ENCODE measurements around the gene TYSND1. TPM values are rescaled to one million over a fixed set of nuclear protein-coding genes. Genes with fewer than 3 reads are reported as not detected.
"Not testable (repeated sequence)": the region's sequence is repeated elsewhere in the genome, so short reads cannot be mapped to it uniquely, and the experiment has no call there.

The TYSND1 gene
- total RNA-seq, 2 donors from 2014 or later = 13.1 to 23.8 TPM

DNA sequence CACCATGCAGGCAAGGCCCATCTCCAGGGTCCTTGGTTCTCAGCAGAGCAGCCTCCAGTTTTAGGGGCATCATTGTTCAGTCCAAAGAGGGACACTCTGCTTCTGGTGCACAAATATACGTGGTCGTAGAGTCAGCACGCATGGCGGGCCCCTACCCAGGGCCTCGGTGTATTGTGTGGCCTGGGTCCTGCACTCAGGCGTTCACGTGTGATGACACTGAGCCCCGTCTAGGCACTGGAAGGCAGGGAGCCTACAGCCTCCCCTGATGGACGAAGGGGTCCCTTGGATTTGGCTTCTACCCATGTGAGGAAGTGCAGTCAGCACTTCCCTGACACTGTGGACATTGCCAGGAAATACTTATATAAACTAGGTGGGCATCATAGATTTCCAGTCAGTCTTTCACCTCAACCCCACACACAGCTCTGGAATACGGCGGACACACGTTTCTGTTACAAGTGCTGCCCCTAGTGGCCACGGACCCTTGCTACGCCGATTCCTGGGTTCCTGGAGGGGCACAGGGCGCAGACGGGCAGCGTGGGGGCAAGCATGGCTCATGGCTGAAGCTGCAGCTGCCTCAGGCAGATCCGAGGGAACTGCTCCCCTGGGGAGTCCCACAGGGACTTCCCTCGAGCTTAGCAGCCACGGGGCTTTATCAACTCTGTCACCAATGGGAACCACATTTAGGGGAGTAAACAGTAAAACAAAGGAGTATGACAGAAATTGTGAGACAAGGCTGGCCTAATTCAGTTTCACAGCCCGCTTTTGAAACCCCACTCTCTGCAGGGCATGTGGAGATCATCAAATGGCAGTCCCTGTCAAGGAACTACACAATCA lies 39.3 kb downstream of the TYSND1 start:
- TF ChIP-seq, protein P1, sequence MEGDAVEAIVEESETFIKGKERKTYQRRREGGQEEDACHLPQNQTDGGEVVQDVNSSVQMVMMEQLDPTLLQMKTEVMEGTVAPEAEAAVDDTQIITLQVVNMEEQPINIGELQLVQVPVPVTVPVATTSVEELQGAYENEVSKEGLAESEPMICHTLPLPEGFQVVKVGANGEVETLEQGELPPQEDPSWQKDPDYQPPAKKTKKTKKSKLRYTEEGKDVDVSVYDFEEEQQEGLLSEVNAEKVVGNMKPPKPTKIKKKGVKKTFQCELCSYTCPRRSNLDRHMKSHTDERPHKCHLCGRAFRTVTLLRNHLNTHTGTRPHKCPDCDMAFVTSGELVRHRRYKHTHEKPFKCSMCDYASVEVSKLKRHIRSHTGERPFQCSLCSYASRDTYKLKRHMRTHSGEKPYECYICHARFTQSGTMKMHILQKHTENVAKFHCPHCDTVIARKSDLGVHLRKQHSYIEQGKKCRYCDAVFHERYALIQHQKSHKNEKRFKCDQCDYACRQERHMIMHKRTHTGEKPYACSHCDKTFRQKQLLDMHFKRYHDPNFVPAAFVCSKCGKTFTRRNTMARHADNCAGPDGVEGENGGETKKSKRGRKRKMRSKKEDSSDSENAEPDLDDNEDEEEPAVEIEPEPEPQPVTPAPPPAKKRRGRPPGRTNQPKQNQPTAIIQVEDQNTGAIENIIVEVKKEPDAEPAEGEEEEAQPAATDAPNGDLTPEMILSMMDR (IDR thresholded peaks at IDR 0.05) = peak; percentile 19
- H3K4me1 ChIP-seq = no peaks in the 10 kb centered on the region
- intact Hi-C loops (cut with DNase I) = no loop called here
- H3K9ac ChIP-seq (ENCODE audit: low read depth in 2 of 2, low read length in 2 of 2) = no peak overlapping the region
- H3K9me3 ChIP-seq = no peaks in the 10 kb centered on the region
- H3K36me3 ChIP-seq = no peaks in the 10 kb centered on the region
- no peak overlapping the region for H3K4me3 ChIP-seq
- no peak for DNase-seq
- H3K27ac ChIP-seq = no peak overlapping the region
- H3K27me3 ChIP-seq = no peaks in the 10 kb centered on the region

- Histone ChIP-seq H3K4me3 (no peak overlapping the region), H3K9me3 (no peaks in the 10 kb centered on the region), H3K27me3 (no peaks in the 10 kb centered on the region), H3K4me1 (no peaks in the 10 kb centered on the region), H3K9ac (ENCODE audit: low read depth in 2 of 2, low read length in 2 of 2) (no peak overlapping the region), H3K27ac (no peak overlapping the region), H3K36me3 (no peaks in the 10 kb centered on the region)
- no peak for DNase-seq
- intact Hi-C loops (cut with DNase I) = no loop called here
- TF ChIP-seq, protein P1 (IDR thresholded peaks at IDR 0.05) = no peak
These were observed 44.8 kb downstream of the TYSND1 start for GRCh38 chr10:70101668-70102067.

GRCh38 chr10:70101068-70101562 lies 45.4 kb downstream of the TYSND1 start:
- H3K9ac ChIP-seq (ENCODE audit: low read depth in 2 of 2, low read length in 2 of 2); H3K27me3 ChIP-seq; intact Hi-C loops (cut with DNase I); H3K27ac ChIP-seq; DNase-seq; H3K36me3 ChIP-seq; H3K4me3 ChIP-seq; H3K9me3 ChIP-seq; H3K4me1 ChIP-seq: not testable (repeated sequence)

GRCh38 chr10:70098271-70098670 lies 48.2 kb downstream of the TYSND1 start:
- Histone ChIP-seq H3K27ac (no peak overlapping the region), H3K36me3 (no peaks in the 10 kb centered on the region), H3K4me3 (no peak overlapping the region), H3K9me3 (no peaks in the 10 kb centered on the region), H3K9ac (ENCODE audit: low read depth in 2 of 2, low read length in 2 of 2) (no peak overlapping the region), H3K27me3 (no peaks in the 10 kb centered on the region), H3K4me1 (no peaks in the 10 kb centered on the region)
- intact Hi-C loops (cut with DNase I) = no loop called here
- DNase-seq = no peak
- TF ChIP-seq, protein P1 (IDR thresholded peaks at IDR 0.05) = no peak

- intact Hi-C loops (cut with DNase I) = no loop called here
- Histone ChIP-seq H3K36me3 (no peaks in the 10 kb centered on the region), H3K27me3 (no peaks in the 10 kb centered on the region), H3K9ac (ENCODE audit: low read depth in 2 of 2, low read length in 2 of 2) (no peak overlapping the region), H3K9me3 (no peaks in the 10 kb centered on the region), H3K27ac (no peak overlapping the region), H3K4me1 (no peaks in the 10 kb centered on the region), H3K4me3 (no peak overlapping the region)
- DNase-seq = no peak
- TF ChIP-seq, protein P1 (IDR thresholded peaks at IDR 0.05) = no peak
These were observed 49.0 kb downstream of the TYSND1 start for GRCh38 chr10:70097459-70097858.
